GM18861 (cell line): ENCODE results near the gene FBXO41.

Source experiments
- ATAC-seq: cut with Tn5 transposase; IDR thresholded peaks from one replicate; pipeline ENCODE4 v1.9.1; 2021; ENCODE audit not compliant: unreplicated experiment

The FBXO41 gene

GRCh38 chr2:73289304-73289703 lies 5.0 kb upstream of the FBXO41 start:
- no peak for ATAC-seq

DNA sequence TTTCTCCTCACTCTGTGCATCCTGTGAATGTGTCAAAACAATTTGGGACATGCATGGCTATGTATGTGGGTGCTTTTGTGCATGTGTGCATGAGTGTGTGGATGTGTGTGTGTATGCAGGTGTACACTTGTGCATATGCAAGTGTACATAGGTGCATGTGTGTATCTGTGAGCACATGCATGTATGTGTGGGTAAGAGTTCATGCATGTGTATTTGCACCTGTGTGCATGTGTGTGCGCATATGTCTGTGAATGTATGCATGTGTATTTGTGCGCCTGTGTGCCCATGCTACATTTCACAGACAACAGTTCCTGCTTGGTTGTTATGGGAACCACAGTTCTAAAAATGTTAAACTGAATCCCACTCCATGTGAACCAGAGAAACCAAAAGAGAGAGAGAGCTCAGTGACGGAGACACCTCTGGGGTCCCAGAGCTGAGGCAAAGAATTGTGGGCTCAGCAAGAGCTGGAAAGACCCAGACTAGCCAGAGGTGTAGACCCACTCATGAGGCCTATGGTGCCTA lies 1.9 kb upstream of the FBXO41 start:
- no peak for ATAC-seq

GRCh38 chr2:73285159-73285739 lies 971 bp upstream of the FBXO41 start:
- ATAC-seq = peak; percentile 64

- ATAC-seq = no peak
Measured at GRCh38 chr2:73283545-73284295, 558 bp downstream of the FBXO41 start.

DNA sequence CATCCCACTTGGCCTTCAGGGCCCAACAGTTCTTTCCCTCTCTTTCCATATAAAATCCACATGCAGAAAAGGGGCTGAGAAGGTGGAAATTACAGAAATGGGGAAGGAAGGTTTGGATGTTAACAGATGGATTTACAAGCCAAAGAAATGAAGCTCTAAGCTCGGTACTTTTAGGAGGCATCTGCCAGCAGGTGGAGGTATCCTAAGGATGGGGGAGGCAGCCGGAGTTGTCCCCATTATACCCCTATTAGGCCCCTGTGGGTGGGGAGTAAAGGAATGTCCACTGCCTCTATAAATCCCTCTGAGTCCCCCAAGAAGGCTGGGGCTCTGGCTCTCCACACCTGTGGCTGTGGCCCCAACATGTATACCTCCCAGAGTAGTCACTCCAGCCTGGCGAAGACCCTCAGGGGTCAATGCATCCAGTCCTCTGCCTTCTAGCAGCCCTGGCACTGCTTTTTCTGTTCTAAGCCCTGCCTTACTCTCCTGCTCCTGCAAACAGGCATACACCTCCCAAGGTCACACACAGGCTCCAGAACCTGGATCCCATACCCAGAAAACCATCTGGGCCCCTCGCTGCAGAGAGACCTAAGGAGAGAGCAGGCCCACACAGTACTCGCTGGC lies 1.2 kb downstream of the FBXO41 start:
- ATAC-seq = no peak

DNA sequence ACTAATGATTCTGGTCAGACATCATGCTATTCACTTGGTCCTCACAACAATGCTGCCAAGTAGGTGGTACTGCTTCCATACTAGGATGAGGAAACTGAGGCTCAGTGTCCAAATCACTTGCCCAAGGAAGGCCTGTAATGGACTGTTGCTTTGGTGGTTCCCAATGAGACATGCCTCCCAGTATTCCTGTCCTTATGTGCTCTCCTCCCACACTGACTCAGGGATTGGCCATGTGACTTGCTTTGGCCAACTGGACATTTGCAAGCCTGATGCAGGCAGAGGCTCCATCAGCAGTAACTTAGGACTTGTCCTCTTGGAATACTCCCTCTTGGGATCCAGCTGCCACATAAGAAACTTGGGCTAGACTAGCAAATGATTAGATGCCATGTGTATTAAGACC lies 3.0 kb downstream of the FBXO41 start:
- no peak for ATAC-seq

- no peak for ATAC-seq
Measured at GRCh38 chr2:73279852-73280251, 4.4 kb downstream of the FBXO41 start.

GRCh38 chr2:73272270-73272669 lies 12.0 kb downstream of the FBXO41 start:
- no peak for ATAC-seq

DNA sequence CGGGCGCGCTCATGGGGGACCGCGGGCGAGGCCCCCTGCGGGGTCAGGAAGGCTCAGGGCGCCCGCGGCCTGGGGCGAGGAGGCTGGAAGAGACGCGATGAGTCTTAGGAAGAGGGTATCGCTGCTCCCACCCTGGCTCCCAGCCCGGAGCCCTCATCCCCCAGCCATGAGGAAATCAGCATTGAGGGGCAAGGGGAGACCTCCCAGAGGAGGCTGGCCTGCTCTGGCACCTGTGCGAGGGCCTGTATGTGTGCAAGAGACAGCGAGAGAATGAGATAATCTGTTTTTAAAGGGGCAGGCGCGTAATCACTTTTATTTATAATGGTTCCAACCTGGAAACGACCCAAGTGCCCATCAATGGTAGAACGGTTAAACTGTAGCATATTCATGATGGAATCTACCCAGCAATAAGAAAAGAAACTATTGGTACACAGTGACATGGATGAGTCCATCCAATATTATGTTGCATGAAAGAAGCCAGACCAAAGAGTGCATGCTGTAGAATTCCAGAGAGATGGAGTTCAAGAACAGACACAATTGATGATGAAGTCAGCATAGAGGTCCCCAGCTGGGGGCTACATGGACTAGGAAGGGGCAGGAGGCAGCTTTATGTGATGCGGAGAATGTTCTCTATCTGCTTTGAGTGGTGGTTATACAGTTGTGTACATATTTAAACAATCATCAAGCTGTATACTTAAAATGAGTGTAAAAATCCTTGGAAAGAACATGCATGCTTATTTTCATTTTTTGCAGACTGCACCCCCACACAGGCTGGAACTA lies 14.4 kb downstream of the FBXO41 start:
- ATAC-seq = no peak

DNA sequence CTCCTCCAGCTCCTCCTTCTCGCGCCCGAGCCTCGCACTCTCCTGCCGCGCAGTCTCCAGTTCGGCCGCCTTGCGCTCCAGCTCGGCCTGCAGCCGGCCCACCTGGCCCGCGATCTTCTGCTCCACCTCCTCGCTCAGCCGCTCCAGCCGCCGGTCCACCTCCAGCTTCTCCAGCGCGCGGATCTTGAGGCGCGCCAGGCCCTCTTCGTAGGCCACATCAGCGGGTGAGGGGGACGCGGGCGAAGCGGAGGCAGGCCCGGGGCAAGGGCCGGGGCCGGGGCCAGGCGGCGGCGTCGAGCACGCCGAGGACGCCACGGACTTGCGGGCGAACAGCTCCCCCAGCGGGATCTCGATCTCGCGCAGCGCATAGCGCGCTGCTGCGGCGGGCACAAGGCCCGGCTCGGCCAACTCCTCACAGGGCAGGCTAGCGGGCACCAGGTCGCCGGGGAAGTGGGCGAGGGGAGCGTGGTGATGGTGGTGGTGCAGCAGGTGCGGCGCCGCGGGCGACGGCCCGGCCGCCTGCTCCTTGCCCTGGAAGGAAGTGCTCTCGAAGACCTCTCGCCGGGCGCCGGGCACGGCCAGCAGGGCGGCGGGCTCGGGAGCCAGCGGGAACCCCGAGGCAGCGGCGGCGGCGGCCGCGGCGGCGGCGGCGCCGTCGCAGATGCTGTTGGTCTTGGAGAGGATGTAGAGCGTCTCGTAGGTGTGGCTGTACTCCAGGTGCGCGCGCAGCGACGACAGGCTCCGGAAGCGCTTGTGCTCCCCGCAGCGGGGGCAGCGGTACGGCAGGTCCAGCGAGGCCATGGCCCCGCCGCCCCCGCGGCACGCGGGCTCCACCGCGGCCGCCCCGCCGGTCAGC lies 15.2 kb downstream of the FBXO41 start:
- no peak for ATAC-seq

GRCh38 chr2:73268366-73268829 lies 15.9 kb downstream of the FBXO41 start:
- ATAC-seq = no peak

GRCh38 chr2:73267008-73267407 lies 17.3 kb downstream of the FBXO41 start:
- no peak for ATAC-seq

GRCh38 chr2:73266061-73266901 lies 18.0 kb downstream of the FBXO41 start:
- ATAC-seq = no peak

DNA sequence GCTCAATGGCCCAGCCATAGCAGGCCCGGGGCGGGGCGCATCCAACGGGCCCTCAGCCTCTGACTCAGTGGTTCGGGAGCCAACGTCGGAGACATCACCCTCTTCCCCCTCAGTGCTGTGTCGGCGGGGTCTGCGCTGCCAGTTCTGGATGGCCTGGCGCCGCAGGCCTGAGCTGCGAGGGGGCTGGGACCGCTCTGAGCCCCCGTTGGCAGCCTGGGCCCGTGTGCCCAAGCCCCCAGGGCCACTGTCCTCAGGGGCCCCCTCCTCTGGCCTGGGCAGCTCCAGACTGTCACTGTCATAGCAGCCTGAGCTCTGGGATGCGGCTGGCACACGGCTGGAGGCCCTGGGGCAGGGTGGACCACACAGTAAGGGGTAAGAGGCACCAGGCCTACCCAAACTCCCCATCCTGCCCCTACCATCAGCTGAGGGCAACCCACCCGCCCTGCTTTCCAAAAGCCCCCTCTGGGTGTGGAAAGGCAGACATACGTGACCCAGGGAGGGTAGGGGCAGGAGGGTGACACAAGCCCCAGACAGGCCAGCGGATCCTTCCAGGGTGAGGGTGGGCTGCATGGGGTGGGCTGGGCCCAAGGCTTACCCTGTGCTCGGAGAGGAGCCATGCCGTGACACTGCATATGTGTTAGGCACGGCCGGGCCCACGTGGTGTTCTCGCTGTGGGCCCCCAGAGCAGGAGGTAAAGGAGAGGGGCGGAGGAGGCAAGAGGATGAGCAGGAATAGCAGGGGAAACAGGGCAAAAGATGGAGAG lies 18.8 kb downstream of the FBXO41 start:
- no peak for ATAC-seq

DNA sequence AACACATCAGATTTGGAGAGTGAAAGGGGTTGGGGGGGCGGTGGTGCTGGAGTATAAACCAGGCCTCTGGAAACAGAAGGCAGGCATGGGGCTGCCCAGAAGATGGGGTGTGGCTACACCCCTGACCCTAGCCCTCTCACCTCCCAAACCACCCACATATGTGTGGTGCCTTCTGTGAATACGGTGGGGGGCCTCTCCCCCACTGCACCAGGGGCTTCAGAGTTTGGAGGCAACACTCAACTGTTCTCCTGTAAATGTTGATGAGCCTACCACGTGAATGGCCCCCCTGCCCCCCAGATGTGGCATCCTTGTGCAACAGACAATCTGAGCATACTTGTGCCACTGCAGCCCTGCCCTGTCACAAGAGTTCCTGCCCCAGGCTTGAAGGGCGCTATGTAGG lies 19.5 kb downstream of the FBXO41 start:
- ATAC-seq = no peak

DNA sequence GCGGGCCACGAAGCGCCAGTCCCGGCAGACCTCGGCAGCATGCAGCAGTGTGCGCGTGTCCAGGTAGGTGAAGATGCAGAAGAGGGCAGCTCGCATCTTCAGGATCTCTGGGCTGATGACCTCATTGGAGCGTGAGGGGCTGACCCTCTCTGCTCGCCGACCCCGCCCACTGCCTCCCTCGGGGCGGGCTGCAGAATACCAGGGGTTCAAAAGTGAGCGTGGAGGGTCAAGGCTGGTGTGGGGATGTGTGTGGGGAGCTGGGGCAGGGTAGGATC lies 20.0 kb downstream of the FBXO41 start:
- ATAC-seq = no peak

DNA sequence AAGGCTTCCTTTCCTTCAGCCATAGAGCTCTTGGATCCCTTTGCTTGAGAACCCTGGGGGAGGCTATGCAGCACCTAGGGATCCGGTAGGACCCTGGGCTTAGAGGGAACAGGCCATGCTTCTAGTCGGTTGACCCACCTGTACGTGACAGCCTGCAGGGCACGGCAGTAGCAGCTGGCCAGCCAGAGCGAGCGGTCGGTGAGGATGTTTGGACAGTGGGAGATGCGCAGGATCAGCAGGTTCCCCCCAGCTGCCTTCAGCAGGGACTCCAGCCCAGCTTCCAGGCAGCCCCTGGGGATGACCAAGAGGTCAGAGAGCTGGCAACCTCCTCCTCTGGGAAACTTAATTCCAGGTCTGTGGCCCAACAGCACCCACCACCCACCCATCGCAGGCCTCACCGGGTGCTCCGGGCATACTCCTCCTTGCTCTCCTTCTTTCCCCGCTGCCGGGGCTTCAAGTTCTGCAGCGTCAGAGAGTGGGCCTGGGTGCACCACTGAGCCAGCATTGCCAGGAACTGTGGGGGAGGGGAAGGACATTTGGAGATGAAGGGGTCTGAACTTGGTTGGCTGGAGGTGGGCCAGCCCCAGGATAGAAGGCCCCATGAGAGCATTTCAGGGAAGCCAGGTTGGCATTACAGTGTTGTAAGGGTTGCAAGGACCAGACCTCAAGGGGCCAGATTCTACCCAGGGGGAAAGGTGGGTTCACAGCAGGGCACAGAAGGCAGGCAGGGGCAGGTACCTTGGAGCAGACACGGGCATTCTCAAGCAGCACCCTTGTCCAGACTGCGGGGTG lies 20.5 kb downstream of the FBXO41 start:
- no peak for ATAC-seq
